Measurements from ENCODE around the gene CHERP. TPM values are rescaled to one million over a fixed set of nuclear protein-coding genes. Genes with fewer than 3 reads are reported as not detected.
A peak's percentile ranks its signal among the peaks of the same experiment; 100 is the strongest.

The CHERP gene
- polyA plus RNA-seq, 4 donors = 9.8 to 43.9 (median 17.7) TPM

DNA sequence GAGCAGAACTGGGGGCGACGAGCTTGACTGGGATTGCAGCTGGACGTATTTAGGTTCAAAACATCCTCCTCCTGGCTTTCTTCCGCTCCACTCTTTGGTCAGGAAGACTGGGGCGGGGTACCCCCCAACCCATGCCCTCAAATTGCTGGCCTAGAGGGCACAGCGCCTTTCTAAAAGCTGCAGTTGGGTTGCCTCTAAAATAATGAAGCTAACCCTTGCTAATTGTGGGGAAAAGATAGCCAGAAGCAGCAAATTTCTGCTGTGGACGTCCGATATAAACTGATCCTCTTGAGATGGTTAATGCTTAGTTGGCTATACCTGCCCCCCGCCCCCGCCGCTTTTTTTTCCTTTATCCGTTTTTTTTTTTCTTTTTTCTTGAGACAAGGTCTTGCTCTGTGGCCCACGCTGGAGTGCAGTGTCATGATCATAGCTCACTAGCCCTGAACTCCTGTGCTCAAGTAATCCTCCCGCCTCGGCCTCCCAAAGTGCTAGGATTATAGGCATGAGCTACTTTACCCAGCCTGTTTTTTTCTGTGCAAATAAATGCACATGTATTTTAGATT, 754 bp upstream of the CHERP start:
- H3K27ac ChIP-seq (ENCODE audit: low read depth in 1 of 3, low read length in 2 of 3) = peak overlapping the region; percentile 33 to 93 (median 83)
- H3K9me3 ChIP-seq (ENCODE audit: control insufficient read depth in 2 of 2, insufficient read depth in 1 of 2, low read depth in 1 of 2, low read length in 1 of 2) = no peaks in the 10 kb centered on the region
- peaks cover 0 to 25% (median 0%) of the 10 kb centered on the region in 3 donors for H3K36me3 ChIP-seq (ENCODE audit: control insufficient read depth in 3 of 3, insufficient read depth in 2 of 3, low read depth in 1 of 3, low read length in 3 of 3)
- FAIRE-seq (no peak), DNase-seq (peak in 1 of 2 donors; percentile 9)
- peak overlapping the region; percentile 90 to 93 (median 93) for H3K4me3 ChIP-seq (ENCODE audit: low read depth in 1 of 3, low read length in 3 of 3)
- no peaks in the 10 kb centered on the region for H3K27me3 ChIP-seq (ENCODE audit: control insufficient read depth in 3 of 3, insufficient read depth in 3 of 3, low read length in 3 of 3)
- 2 to 3% (median 2%) methylated on average over 15 of the region's 15 CpGs for WGBS, 3 donors
- H3K4me1 ChIP-seq (ENCODE audit: control insufficient read depth in 3 of 3, insufficient read depth in 2 of 3, low read depth in 1 of 3, low read length in 2 of 3) = peaks cover 0 to 11% (median 3%) of the 10 kb centered on the region in 3 donors

DNA sequence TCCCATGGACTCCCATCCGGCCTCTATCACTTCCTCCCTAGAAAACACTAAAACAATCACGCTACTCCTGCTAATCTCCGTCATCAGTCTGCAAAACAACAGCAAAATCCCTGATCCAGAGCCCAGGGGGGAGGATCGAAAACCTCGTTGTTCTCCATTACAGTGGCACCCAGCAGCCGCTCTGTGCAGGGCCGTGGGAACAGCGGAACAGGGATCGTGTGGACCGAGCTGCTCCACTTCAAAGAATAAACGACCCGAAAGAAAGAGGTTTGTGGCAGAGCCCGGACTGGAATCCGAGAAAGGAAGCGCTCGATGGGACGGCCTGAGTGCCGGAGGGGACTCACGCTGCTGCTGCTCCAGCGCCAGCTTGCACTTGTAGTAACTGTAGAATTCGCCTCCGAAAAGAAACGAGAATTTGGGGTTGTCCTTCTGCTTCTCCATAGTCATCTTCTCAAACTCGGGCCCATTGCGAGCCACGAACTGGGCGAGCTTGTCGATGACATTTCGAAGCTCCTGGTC, 652 bp downstream of the CHERP start:
- Histone ChIP-seq H3K27ac (ENCODE audit: low read depth in 1 of 3, low read length in 2 of 3) (peak overlapping the region in 2 of 3 donors; percentile 2 to 83), H3K27me3 (ENCODE audit: control insufficient read depth in 3 of 3, insufficient read depth in 3 of 3, low read length in 3 of 3) (no peaks in the 10 kb centered on the region)

DNA sequence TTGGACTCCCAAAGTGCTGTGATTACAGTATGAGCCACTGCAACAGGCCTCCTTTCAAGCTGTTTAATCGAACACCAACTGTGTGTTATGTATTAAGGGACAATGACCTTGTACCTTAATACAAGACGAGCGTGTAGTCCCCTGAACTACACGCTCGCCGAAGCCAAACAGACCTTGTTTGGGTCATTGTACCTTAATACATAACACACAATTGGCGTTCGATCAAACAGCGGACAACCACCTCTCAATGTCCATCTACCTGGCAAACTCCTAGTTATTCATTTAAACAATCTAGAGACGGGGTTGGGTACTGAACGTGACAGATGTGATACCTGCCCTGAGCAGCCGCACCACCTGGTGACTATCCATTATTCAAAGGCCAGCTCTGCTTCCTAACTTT, 1.3 kb downstream of the CHERP start:
- FAIRE-seq (no peak), DNase-seq (no peak)
- 65 to 80% (median 71%) methylated on average over 12 of the region's 12 CpGs for WGBS, 3 donors
- peak overlapping the region in 2 of 3 donors; percentile 90 to 93 for H3K4me3 ChIP-seq (ENCODE audit: low read depth in 1 of 3, low read length in 3 of 3)
- H3K27me3 ChIP-seq (ENCODE audit: control insufficient read depth in 3 of 3, insufficient read depth in 3 of 3, low read length in 3 of 3) = no peaks in the 10 kb centered on the region
- peaks cover 0 to 11% (median 3%) of the 10 kb centered on the region in 3 donors for H3K4me1 ChIP-seq (ENCODE audit: control insufficient read depth in 3 of 3, insufficient read depth in 2 of 3, low read depth in 1 of 3, low read length in 2 of 3)
- H3K36me3 ChIP-seq (ENCODE audit: control insufficient read depth in 3 of 3, insufficient read depth in 2 of 3, low read depth in 1 of 3, low read length in 3 of 3) = peaks cover 0 to 45% (median 5%) of the 10 kb centered on the region in 3 donors
- H3K27ac ChIP-seq (ENCODE audit: low read depth in 1 of 3, low read length in 2 of 3) = no peak overlapping the region
- H3K9me3 ChIP-seq (ENCODE audit: control insufficient read depth in 2 of 2, insufficient read depth in 1 of 2, low read depth in 1 of 2, low read length in 1 of 2) = no peaks in the 10 kb centered on the region

More for the DNA sequence above, 652 bp downstream of the CHERP start:
- peaks cover 0 to 38% (median 3%) of the 10 kb centered on the region in 3 donors for H3K36me3 ChIP-seq (ENCODE audit: control insufficient read depth in 3 of 3, insufficient read depth in 2 of 3, low read depth in 1 of 3, low read length in 3 of 3)
- no peaks in the 10 kb centered on the region for H3K9me3 ChIP-seq (ENCODE audit: control insufficient read depth in 2 of 2, insufficient read depth in 1 of 2, low read depth in 1 of 2, low read length in 1 of 2)
- FAIRE-seq (no peak), DNase-seq (no peak)
- H3K4me1 ChIP-seq (ENCODE audit: control insufficient read depth in 3 of 3, insufficient read depth in 2 of 3, low read depth in 1 of 3, low read length in 2 of 3) = peaks cover 0 to 11% (median 3%) of the 10 kb centered on the region in 3 donors
- 1% methylated on average over 29 of the region's 29 CpGs for WGBS, 3 donors
- H3K4me3 ChIP-seq (ENCODE audit: low read depth in 1 of 3, low read length in 3 of 3) = peak overlapping the region; percentile 90 to 93 (median 93)

DNA sequence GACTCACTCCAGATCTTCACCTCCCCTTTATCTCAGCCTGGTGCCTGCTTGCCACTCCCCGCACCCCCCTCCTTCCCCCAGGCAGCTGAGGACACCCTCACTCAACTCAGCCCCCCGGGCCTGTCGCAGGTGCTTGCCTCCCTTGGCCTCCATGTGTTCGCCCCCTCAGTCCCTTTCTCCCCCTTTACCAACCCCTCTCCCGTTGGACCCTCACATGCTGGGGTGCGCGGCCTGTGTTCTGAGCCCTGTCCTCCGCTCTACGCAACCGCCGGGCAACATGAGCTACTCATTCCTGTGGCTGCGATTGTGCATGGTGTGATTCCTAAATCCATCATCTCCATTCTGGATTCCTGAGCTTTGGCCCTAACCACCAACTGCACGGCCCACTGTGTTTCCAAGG, 5.1 kb downstream of the CHERP start:
- WGBS, 3 donors = 93 to 94% (median 94%) methylated on average over 13 of the region's 13 CpGs
- DNase-seq (no peak), FAIRE-seq (no peak)
- H3K36me3 ChIP-seq (ENCODE audit: control insufficient read depth in 3 of 3, insufficient read depth in 2 of 3, low read depth in 1 of 3, low read length in 3 of 3) = peaks cover 9 to 82% (median 13%) of the 10 kb centered on the region in 3 donors
- peaks cover 0 to 9% (median 3%) of the 10 kb centered on the region in 3 donors for H3K4me1 ChIP-seq (ENCODE audit: control insufficient read depth in 3 of 3, insufficient read depth in 2 of 3, low read depth in 1 of 3, low read length in 2 of 3)
- H3K27ac ChIP-seq (ENCODE audit: low read depth in 1 of 3, low read length in 2 of 3) = no peak overlapping the region
- no peaks in the 10 kb centered on the region for H3K9me3 ChIP-seq (ENCODE audit: control insufficient read depth in 2 of 2, insufficient read depth in 1 of 2, low read depth in 1 of 2, low read length in 1 of 2)
- no peaks in the 10 kb centered on the region for H3K27me3 ChIP-seq (ENCODE audit: control insufficient read depth in 3 of 3, insufficient read depth in 3 of 3, low read length in 3 of 3)
- no peak overlapping the region for H3K4me3 ChIP-seq (ENCODE audit: low read depth in 1 of 3, low read length in 3 of 3)

DNA sequence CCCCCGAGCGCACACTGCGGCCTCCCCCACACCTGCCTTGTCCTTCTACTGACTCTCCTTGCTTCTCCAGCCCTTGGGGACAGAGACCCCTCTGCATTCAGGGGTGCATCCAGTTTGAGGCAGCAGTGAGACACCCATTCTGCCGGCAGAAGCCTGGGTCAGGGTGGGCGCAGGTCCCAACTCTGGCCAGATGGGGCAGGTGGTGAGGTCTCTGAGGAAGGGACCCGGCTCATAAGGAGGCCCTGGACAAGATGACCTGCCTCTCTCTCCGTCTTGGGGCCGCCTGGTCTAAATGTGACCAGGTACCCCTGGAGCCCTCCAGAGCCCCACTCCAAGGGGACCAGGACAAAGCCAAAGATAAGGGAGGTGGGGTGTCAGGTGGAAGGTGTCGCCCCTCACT, 6.1 kb downstream of the CHERP start:
- Histone ChIP-seq H3K27ac (ENCODE audit: low read depth in 1 of 3, low read length in 2 of 3) (no peak overlapping the region), H3K4me1 (ENCODE audit: control insufficient read depth in 3 of 3, insufficient read depth in 2 of 3, low read depth in 1 of 3, low read length in 2 of 3) (peaks cover 0 to 8% (median 0%) of the 10 kb centered on the region in 3 donors), H3K27me3 (ENCODE audit: control insufficient read depth in 3 of 3, insufficient read depth in 3 of 3, low read length in 3 of 3) (no peaks in the 10 kb centered on the region), H3K36me3 (ENCODE audit: control insufficient read depth in 3 of 3, insufficient read depth in 2 of 3, low read depth in 1 of 3, low read length in 3 of 3) (peaks cover 14 to 92% (median 23%) of the 10 kb centered on the region in 3 donors), H3K9me3 (ENCODE audit: control insufficient read depth in 2 of 2, insufficient read depth in 1 of 2, low read depth in 1 of 2, low read length in 1 of 2) (no peaks in the 10 kb centered on the region), H3K4me3 (ENCODE audit: low read depth in 1 of 3, low read length in 3 of 3) (no peak overlapping the region)
- FAIRE-seq (no peak), DNase-seq (no peak)
- 92 to 97% (median 92%) methylated on average over 9 of the region's 9 CpGs for WGBS, 3 donors

DNA sequence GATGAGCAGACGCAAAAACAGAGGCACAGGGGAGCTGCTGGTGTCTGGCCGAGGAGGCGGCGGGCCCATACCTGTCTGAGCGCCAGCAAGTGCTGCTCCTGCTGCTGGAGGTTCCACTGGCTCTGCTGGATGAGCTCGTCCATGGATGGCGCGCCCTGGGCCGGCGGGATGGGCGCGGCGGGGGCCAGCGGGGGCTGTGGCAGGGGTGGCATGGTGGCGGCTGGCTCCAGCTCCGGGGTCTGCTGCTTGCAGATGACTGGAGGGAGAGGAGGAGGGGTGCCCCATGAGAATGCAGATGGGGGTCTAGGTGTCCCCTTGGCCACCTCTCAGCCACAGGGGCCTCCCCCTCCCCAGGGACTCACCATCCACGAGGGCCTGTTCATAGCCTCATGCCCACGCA, 6.9 kb downstream of the CHERP start:
- Histone ChIP-seq H3K27ac (ENCODE audit: low read depth in 1 of 3, low read length in 2 of 3) (no peak overlapping the region), H3K9me3 (ENCODE audit: control insufficient read depth in 2 of 2, insufficient read depth in 1 of 2, low read depth in 1 of 2, low read length in 1 of 2) (no peaks in the 10 kb centered on the region), H3K27me3 (ENCODE audit: control insufficient read depth in 3 of 3, insufficient read depth in 3 of 3, low read length in 3 of 3) (no peaks in the 10 kb centered on the region), H3K36me3 (ENCODE audit: control insufficient read depth in 3 of 3, insufficient read depth in 2 of 3, low read depth in 1 of 3, low read length in 3 of 3) (peaks cover 19 to 93% (median 30%) of the 10 kb centered on the region in 3 donors), H3K4me1 (ENCODE audit: control insufficient read depth in 3 of 3, insufficient read depth in 2 of 3, low read depth in 1 of 3, low read length in 2 of 3) (peaks cover 0 to 3% (median 0%) of the 10 kb centered on the region in 3 donors), H3K4me3 (ENCODE audit: low read depth in 1 of 3, low read length in 3 of 3) (no peak overlapping the region)
- 93 to 96% (median 94%) methylated on average over 16 to 18 of the region's 18 CpGs for WGBS, 3 donors
- FAIRE-seq (no peak), DNase-seq (no peak)

DNA sequence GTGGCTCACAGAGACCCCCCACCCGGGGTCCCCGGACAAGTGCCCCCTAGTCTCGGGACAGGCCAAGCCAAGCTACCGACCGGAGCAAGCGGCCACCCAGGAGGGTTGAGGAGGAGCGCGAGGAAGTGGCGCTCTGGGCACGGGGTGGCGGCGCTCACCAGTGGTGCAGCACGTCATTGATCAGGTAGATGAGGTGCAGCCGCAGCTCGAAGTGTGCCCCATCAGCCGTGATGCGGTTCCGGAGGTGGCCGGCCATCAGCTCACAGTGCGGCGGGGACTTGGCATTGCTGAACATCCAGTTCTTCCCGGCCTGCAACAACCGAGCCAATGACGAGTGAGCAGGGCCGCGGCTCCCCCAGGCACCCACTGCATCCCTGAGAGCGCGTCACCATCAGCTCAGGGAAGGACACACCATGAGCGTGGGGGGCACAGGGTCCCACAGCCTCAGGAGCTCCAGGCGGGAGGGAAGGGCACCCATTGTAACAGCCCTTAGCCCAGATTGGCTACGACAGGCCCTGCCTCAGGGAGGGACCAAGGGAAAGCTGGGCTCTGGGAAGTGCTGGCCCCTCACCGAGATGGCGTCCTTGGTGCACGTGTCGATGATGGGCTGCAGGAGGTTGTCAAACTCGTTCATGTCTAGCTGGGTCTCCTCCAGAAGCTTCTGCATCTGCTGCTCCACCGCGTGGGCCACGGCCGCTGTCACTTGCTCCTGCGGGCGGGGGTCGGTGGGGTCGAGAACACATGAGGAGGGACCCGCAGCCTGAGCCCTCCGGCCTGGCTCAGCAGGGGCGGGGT, 9.6 kb downstream of the CHERP start:
- H3K9me3 ChIP-seq (ENCODE audit: control insufficient read depth in 2 of 2, insufficient read depth in 1 of 2, low read depth in 1 of 2, low read length in 1 of 2) = no peaks in the 10 kb centered on the region
- H3K27ac ChIP-seq (ENCODE audit: low read depth in 1 of 3, low read length in 2 of 3) = no peak overlapping the region
- 92 to 96% (median 95%) methylated on average over 43 to 47 of the region's 47 CpGs for WGBS, 3 donors
- H3K27me3 ChIP-seq (ENCODE audit: control insufficient read depth in 3 of 3, insufficient read depth in 3 of 3, low read length in 3 of 3) = no peaks in the 10 kb centered on the region
- DNase-seq (no peak), FAIRE-seq (no peak)
- H3K4me3 ChIP-seq (ENCODE audit: low read depth in 1 of 3, low read length in 3 of 3) = no peak overlapping the region
- no peaks in the 10 kb centered on the region for H3K4me1 ChIP-seq (ENCODE audit: control insufficient read depth in 3 of 3, insufficient read depth in 2 of 3, low read depth in 1 of 3, low read length in 2 of 3)
- H3K36me3 ChIP-seq (ENCODE audit: control insufficient read depth in 3 of 3, insufficient read depth in 2 of 3, low read depth in 1 of 3, low read length in 3 of 3) = peaks cover 27 to 97% (median 39%) of the 10 kb centered on the region in 3 donors

DNA sequence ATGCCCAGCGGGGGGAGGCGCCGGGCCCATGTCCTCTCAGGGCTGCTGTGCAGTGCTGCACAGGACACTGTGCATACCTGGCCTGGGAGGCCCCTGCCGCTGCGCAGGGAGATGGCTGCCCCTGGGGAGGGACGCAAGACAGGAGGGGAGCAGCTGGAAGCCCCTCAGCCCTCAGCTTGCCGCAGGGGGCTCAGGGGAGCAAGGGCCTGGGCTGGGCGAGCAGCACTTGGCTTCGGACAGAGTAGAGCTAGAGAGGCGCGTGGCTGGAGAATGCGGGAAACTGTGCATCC, 10.9 kb downstream of the CHERP start:
- 97 to 99% (median 98%) methylated on average over 10 to 12 of the region's 12 CpGs for WGBS, 3 donors

More for the DNA sequence above, 10.9 kb downstream of the CHERP start:
- peaks cover 23 to 98% (median 44%) of the 10 kb centered on the region in 3 donors for H3K36me3 ChIP-seq (ENCODE audit: control insufficient read depth in 3 of 3, insufficient read depth in 2 of 3, low read depth in 1 of 3, low read length in 3 of 3)
- DNase-seq = no peak
- FAIRE-seq = no peak
- H3K27ac ChIP-seq (ENCODE audit: low read depth in 1 of 3, low read length in 2 of 3) = no peak overlapping the region
- H3K9me3 ChIP-seq (ENCODE audit: control insufficient read depth in 2 of 2, insufficient read depth in 1 of 2, low read depth in 1 of 2, low read length in 1 of 2) = no peaks in the 10 kb centered on the region
- no peaks in the 10 kb centered on the region for H3K27me3 ChIP-seq (ENCODE audit: control insufficient read depth in 3 of 3, insufficient read depth in 3 of 3, low read length in 3 of 3)
- H3K4me3 ChIP-seq (ENCODE audit: low read depth in 1 of 3, low read length in 3 of 3) = no peak overlapping the region
- H3K4me1 ChIP-seq (ENCODE audit: control insufficient read depth in 3 of 3, insufficient read depth in 2 of 3, low read depth in 1 of 3, low read length in 2 of 3) = no peaks in the 10 kb centered on the region

All from small intestine (tissue), 7 donors.